OCI-LY3 (cell line): ENCODE data around the gene SFSWAP.

Source experiments
- EZH2phosphoT487 ChIP-seq: fragments of 200-600 bp; shearing (Covaris generic); IDR thresholded peaks from 2 replicates; pipeline ENCODE4 v1.6.1; 2018; ENCODE audit warnings: antibody characterized with exemption, mixed run types, low read depth
- TF ChIP-seq, protein P1 (sequence below): fragments of 200-600, 300-600 bp; sonication (generic); IDR thresholded peaks from 2 replicates; pipeline ENCODE4 v1.5.1; 2014; ENCODE audit warnings: antibody characterized with exemption, low read length, low read depth

DNA sequence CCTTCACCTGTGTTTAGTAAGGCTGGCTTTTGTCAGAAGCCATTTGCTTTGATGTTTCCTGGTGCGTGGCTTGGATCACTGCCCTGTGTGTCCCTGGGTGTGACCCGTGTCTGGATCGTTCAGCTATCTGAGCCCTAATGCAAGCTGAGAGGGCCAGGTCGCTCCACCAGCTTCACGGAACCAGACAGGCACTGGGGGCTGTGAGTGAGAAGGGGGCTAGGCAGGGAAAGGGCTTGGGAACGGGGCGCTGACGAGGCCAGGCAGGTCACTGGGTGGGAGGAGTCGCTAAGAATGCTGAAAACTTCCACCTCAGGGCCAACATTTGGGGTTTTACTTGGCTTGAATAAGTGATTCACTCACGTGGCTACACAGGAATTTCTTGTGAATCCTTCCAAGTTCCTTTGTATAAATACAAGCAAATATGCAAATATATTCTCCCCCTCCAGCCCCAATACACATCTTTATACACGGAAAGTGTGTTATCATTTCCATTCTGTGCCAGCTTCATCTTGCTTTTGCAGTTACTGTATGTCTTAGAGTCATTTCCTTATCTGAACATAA lies 93.2 kb downstream of the SFSWAP start:
- TF ChIP-seq, protein P1, sequence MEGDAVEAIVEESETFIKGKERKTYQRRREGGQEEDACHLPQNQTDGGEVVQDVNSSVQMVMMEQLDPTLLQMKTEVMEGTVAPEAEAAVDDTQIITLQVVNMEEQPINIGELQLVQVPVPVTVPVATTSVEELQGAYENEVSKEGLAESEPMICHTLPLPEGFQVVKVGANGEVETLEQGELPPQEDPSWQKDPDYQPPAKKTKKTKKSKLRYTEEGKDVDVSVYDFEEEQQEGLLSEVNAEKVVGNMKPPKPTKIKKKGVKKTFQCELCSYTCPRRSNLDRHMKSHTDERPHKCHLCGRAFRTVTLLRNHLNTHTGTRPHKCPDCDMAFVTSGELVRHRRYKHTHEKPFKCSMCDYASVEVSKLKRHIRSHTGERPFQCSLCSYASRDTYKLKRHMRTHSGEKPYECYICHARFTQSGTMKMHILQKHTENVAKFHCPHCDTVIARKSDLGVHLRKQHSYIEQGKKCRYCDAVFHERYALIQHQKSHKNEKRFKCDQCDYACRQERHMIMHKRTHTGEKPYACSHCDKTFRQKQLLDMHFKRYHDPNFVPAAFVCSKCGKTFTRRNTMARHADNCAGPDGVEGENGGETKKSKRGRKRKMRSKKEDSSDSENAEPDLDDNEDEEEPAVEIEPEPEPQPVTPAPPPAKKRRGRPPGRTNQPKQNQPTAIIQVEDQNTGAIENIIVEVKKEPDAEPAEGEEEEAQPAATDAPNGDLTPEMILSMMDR: no peak
- no peak for TF ChIP-seq EZH2phosphoT487
